Measurements from ENCODE around the gene GTF3C4. TPM values are rescaled to one million over a fixed set of nuclear protein-coding genes. Genes with fewer than 3 reads are reported as not detected.

GTF3C4 gene
- 10.8 and 11.5 TPM in 2 replicates for total RNA-seq (2014; rRNA removed; shearing (Covaris generic))

- peak; percentile 31 for DNase-seq (ENCODE audit: low read depth)
Measured at GRCh38 chr9:132670457-132671391, at the start of gene GTF3C4. Gene GTF3C4, plus strand, starts transcription at chr9:132670464. Its CDS starts 135 bp downstream, at chr9:132670599.

- peak; percentile 35 for DNase-seq (ENCODE audit: low read depth)
Measured at GRCh38 chr9:132622159-132622558, 48.1 kb upstream of the GTF3C4 start.

- DNase-seq (ENCODE audit: low read depth) = no peak
Measured at GRCh38 chr9:132626285-132626684, 44.0 kb upstream of the GTF3C4 start.

- no peak for DNase-seq (ENCODE audit: low read depth)
Measured at GRCh38 chr9:132627106-132627505, 43.2 kb upstream of the GTF3C4 start.

- DNase-seq (ENCODE audit: low read depth) = no peak
Measured at GRCh38 chr9:132627594-132627993, 42.7 kb upstream of the GTF3C4 start.

GRCh38 chr9:132628746-132629145 is 41.5 kb upstream of the GTF3C4 start:
- no peak for DNase-seq (ENCODE audit: low read depth)

GRCh38 chr9:132630116-132630515 is 40.1 kb upstream of the GTF3C4 start:
- no peak for DNase-seq (ENCODE audit: low read depth)

- no peak for DNase-seq (ENCODE audit: low read depth)
Measured at GRCh38 chr9:132630811-132631210, 39.5 kb upstream of the GTF3C4 start.

- DNase-seq (ENCODE audit: low read depth) = peak; percentile 84
Measured at GRCh38 chr9:132631280-132631679, 39.0 kb upstream of the GTF3C4 start.

- DNase-seq (ENCODE audit: low read depth) = no peak
Measured at GRCh38 chr9:132631685-132632084, 38.6 kb upstream of the GTF3C4 start.

GRCh38 chr9:132632413-132633129 is 37.7 kb upstream of the GTF3C4 start:
- DNase-seq (ENCODE audit: low read depth) = no peak

- DNase-seq (ENCODE audit: low read depth) = no peak
Measured at GRCh38 chr9:132634327-132634726, 35.9 kb upstream of the GTF3C4 start.

- no peak for DNase-seq (ENCODE audit: low read depth)
Measured at GRCh38 chr9:132637351-132637750, 32.9 kb upstream of the GTF3C4 start.

- DNase-seq (ENCODE audit: low read depth) = no peak
Measured at GRCh38 chr9:132637801-132638200, 32.5 kb upstream of the GTF3C4 start.

- peak; percentile 26 for DNase-seq (ENCODE audit: low read depth)
Measured at GRCh38 chr9:132638240-132638639, 32.0 kb upstream of the GTF3C4 start.

GRCh38 chr9:132639322-132639721 is 30.9 kb upstream of the GTF3C4 start:
- DNase-seq (ENCODE audit: low read depth) = no peak

GRCh38 chr9:132641216-132641615 is 29.0 kb upstream of the GTF3C4 start:
- DNase-seq (ENCODE audit: low read depth) = peak; percentile 19

- DNase-seq (ENCODE audit: low read depth) = no peak
Measured at GRCh38 chr9:132644251-132644650, 26.0 kb upstream of the GTF3C4 start.

GRCh38 chr9:132645306-132645705 is 25.0 kb upstream of the GTF3C4 start:
- no peak for DNase-seq (ENCODE audit: low read depth)

- DNase-seq (ENCODE audit: low read depth) = no peak
Measured at GRCh38 chr9:132645711-132646110, 24.6 kb upstream of the GTF3C4 start.

- peak; percentile 80 for DNase-seq (ENCODE audit: low read depth)
Measured at GRCh38 chr9:132646726-132647125, 23.5 kb upstream of the GTF3C4 start.

GRCh38 chr9:132647355-132647754 is 22.9 kb upstream of the GTF3C4 start:
- DNase-seq (ENCODE audit: low read depth) = peak; percentile 99

- DNase-seq (ENCODE audit: low read depth) = peak; percentile 67
Measured at GRCh38 chr9:132647806-132648205, 22.5 kb upstream of the GTF3C4 start.

All from RPMI7951 (cell line).